Colonic mucosa (tissue), 4 donors: ENCODE results near the gene MTUS2. TPM values are rescaled to one million over a fixed set of nuclear protein-coding genes. Genes with fewer than 3 reads are reported as not detected.

ENCODE experiments used
- DNase-seq: peaks from one replicate; pipeline ENCODE4 v3.0.0-alpha.2; 2020
- H3K27ac ChIP-seq: fragments of 200-600 bp; one replicate; pipeline ENCODE4 v1.8.0; 2021
- H3K27me3 ChIP-seq: fragments of 200-600 bp; one replicate; pipeline ENCODE4 v1.8.0; 2021
- H3K36me3 ChIP-seq: fragments of 200-600 bp; one replicate; pipeline ENCODE4 v1.8.0; 2021
- H3K4me1 ChIP-seq: fragments of 200-600 bp; one replicate; pipeline ENCODE4 v1.8.0; 2021; ENCODE audit warnings: mild to moderate bottlenecking
- H3K4me3 ChIP-seq: fragments of 200-600 bp; one replicate; pipeline ENCODE4 v1.8.0; 2021
- H3K9ac ChIP-seq, 2 donors: one replicate each; pipeline ENCODE4 v1.7.0; 2013; ENCODE audit warnings: control low read depth in 2 of 2, low read depth in 2 of 2, low read length in 2 of 2
- H3K9me3 ChIP-seq: fragments of 200-600 bp; one replicate; pipeline ENCODE4 v1.8.0; 2021
- CTCF ChIP-seq: fragments of 200-600 bp; IDR thresholded peaks from one replicate; pipeline ENCODE4 v1.8.0; 2022; ENCODE audit warnings: antibody characterized with exemption, mild to moderate bottlenecking
- intact Hi-C: fragments of 100-400 bp; cut with DNase I; formaldehyde crosslinking; loops from one replicate; pipeline ENCODE4 v1.14.1; 2022
- total RNA-seq, 2 donors: library from RNA; stranded (reverse); fragmentation: NEBNext Ultra II Directional in 1 of 2; extraction: Animal tissue kit (Norgen Biotek cat#: 25700) in 1 of 2; gene quantifications; one replicate each; pipeline ENCODE4 v1.2.1, GENCODE V29; 2021
- donor health status: healthy.
- donor health status: DM: no; HTN: no; CAD: no.
- donor health status: DM: no; HTN: no; CAD: no.

MTUS2 gene
- total RNA-seq, 2 donors from 2014 or later = 0.11 to 0.40 TPM

DNA sequence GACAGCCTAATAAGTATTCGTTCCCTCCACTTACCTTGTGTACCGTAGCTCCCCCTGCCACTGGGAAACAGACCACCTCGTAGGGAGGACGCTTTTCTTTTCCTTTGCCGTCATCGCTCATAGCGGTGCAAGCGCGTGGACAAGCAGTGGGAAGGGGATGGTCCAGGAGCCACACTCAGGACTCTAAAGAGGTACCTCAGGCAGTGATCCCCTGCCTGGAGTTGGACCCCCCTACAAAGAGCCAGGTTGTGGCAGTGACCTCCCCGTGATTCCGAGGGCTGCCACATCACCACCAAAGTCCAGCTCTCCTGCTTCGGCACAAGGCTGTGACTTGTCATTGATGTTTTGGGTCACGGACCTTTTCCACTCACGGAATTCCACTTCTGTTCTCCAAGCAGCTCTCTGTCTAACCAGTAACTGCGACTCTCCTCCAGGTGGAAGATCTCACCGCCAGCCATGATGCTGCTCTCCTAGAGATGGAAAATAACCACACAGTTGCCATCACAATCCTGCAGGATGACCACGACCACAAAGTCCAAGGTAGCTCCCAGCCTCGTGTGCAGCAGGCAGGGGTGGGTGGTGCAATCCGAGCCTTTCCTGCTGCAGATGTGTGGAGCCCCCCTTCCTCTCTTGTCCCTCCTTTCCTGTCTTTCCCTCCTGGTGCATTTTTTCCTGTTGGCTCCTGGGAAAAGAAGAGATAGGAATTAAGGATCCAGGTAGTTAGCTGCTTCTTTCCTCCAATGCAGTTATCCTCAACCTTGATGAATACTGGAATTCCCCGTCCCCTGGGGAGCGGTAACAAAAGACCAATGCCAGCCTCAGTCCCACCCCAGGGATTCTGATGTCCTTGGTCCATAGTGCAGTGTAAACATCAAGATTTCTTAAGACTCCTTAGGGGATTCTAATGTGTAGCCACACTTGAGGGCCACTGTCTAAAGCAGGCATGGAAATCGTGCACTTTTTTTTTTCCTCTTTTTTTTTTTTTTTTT lies 667.6 kb downstream of the MTUS2 start:
- no peak overlapping the region for H3K9ac ChIP-seq
- H3K4me1 ChIP-seq = no peaks in the 10 kb centered on the region
- no peaks in the 10 kb centered on the region for H3K27me3 ChIP-seq
- H3K9me3 ChIP-seq = no peaks in the 10 kb centered on the region
- TF ChIP-seq CTCF = no peak
- intact Hi-C loops = no loop called here
- H3K36me3 ChIP-seq = no peaks in the 10 kb centered on the region
- no peak overlapping the region for H3K27ac ChIP-seq
- no peak for DNase-seq
- H3K4me3 ChIP-seq = no peak overlapping the region

DNA sequence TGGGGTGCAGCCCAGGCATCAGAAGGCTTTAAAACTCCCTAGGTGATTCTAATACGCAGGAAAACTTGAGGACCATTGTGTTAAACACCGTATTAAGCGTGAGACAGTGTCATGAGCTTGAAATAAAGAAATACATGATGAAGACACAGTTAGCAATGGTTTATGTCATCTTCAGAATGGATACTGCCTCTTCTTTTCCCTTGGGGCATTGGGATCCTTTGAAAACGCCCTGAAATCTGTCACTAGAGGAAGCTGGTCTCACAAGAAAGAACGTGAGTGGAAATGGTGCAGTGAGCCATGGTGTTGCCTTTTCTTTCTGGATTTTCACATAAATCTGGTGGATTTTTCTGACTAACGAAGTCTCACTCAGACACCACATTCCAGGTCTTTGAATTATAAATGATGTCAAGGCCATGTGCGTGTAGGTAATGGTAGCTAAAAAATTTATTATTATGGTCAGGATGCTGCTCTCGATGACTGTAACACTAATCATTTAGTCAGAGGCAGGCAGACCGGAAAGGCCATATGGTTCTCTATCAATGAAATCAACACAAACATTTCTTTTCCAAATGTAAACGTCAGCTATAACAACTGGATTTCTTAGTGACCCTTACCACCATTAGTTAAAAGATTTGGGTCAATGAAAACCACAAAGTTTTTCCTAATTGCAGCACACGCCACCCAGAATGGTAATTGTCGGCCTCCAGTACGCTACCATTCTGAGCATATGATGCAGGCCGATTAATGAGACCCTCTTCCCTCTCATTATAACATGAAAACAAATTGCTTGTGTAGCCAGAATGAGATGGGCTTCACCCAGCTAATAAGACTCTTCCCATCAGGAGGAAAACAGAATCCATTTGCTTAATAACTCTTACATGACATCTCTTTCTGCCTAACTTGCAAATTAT lies 669.8 kb downstream of the MTUS2 start:
- no peak for DNase-seq
- H3K36me3 ChIP-seq = no peaks in the 10 kb centered on the region
- intact Hi-C loops = no loop called here
- H3K27ac ChIP-seq = no peak overlapping the region
- no peak for TF ChIP-seq CTCF
- H3K9me3 ChIP-seq = no peaks in the 10 kb centered on the region
- H3K27me3 ChIP-seq = no peaks in the 10 kb centered on the region
- H3K4me1 ChIP-seq = no peaks in the 10 kb centered on the region
- no peak overlapping the region for H3K4me3 ChIP-seq
- H3K9ac ChIP-seq = no peak overlapping the region

- intact Hi-C loops = no loop called here
- no peak overlapping the region for H3K27ac ChIP-seq
- H3K9me3 ChIP-seq = no peaks in the 10 kb centered on the region
These were observed 670.4 kb downstream of the MTUS2 start for GRCh38 chr13:29490561-29490885.

GRCh38 chr13:29491248-29491647 lies 671.1 kb downstream of the MTUS2 start:
- Histone ChIP-seq H3K36me3 (no peaks in the 10 kb centered on the region), H3K4me3 (no peak overlapping the region), H3K4me1 (no peaks in the 10 kb centered on the region), H3K27me3 (no peaks in the 10 kb centered on the region), H3K27ac (no peak overlapping the region), H3K9ac (no peak overlapping the region), H3K9me3 (no peaks in the 10 kb centered on the region)
- intact Hi-C loops = no loop called here
- TF ChIP-seq CTCF = no peak
- DNase-seq = no peak

More at GRCh38 chr13:29490561-29490885, 670.4 kb downstream of the MTUS2 start:
- H3K4me1 ChIP-seq = no peaks in the 10 kb centered on the region
- H3K27me3 ChIP-seq = no peaks in the 10 kb centered on the region
- H3K9ac ChIP-seq = no peak overlapping the region
- H3K4me3 ChIP-seq = no peak overlapping the region
- no peak for TF ChIP-seq CTCF
- H3K36me3 ChIP-seq = no peaks in the 10 kb centered on the region
- DNase-seq = no peak

GRCh38 chr13:29493796-29494195 lies 673.7 kb downstream of the MTUS2 start:
- Histone ChIP-seq H3K4me3 (no peak overlapping the region), H3K27me3 (no peaks in the 10 kb centered on the region), H3K9me3 (no peaks in the 10 kb centered on the region), H3K36me3 (no peaks in the 10 kb centered on the region), H3K27ac (no peak overlapping the region), H3K4me1 (no peaks in the 10 kb centered on the region), H3K9ac (no peak overlapping the region)
- intact Hi-C loops = no loop called here
- no peak for TF ChIP-seq CTCF
- no peak for DNase-seq
